Ovary (tissue), 3 donors: ENCODE measurements around the gene NREP.

Source experiments
- CTCF ChIP-seq, 3 donors: fragments of 450-650 bp in 2 of 3; fragments of 200-600 bp in 1 of 3; IDR thresholded peaks; one replicate each; pipeline versions ENCODE4 v1.5.1 to v1.8.0; 2016 to 2022; ENCODE audit warnings: antibody characterized with exemption in 3 of 3, mild to moderate bottlenecking in 1 of 3
- EP300 ChIP-seq: sonication (generic); formaldehyde crosslinking; IDR thresholded peaks from one replicate; pipeline ENCODE4 v1.6.1; 2017; ENCODE audit warnings: antibody characterized with exemption
- POLR2A ChIP-seq: fragments of 450-650 bp; IDR thresholded peaks from one replicate; pipeline ENCODE4 v1.6.1; 2017; ENCODE audit warnings: antibody characterized with exemption, mild to moderate bottlenecking, moderate library complexity
- donor health status: DM: no; HTN: no; CAD: no.

GRCh38 chr5:111758284-111758628 lies 1.3 kb upstream of the NREP start:
- TF ChIP-seq POLR2A (no peak), CTCF (IDR thresholded peaks at IDR 0.05) (no peak), EP300 (no peak)
